OCI-LY1 (cell line): Measurements from ENCODE around the gene CILP2.

ENCODE experiments used
- H2AFZ ChIP-seq: fragments of 200-600 bp; sonication (generic), shearing (Covaris generic); 2 replicates; pipeline ENCODE4 v1.6.0; 2014; ENCODE audit warnings: antibody characterized with exemption, mild to moderate bottlenecking, low read length
- H3F3A ChIP-seq: fragments of 200-600 bp; sonication (generic), shearing (Covaris generic); 2 replicates; pipeline ENCODE4 v1.6.0; 2014; ENCODE audit warnings: mild to moderate bottlenecking, antibody characterized with exemption, low read length, moderate library complexity; ENCODE audit not compliant: insufficient read depth
- H3K27ac ChIP-seq: fragments of 200-600 bp; sonication (generic); 2 replicates; pipeline ENCODE4 v1.5.1; 2014; ENCODE audit warnings: low read length, mixed run types, mild to moderate bottlenecking, low read depth; ENCODE audit not compliant: poor library complexity, severe bottlenecking
- H3K27me3 ChIP-seq: fragments of 200-600 bp; sonication (generic); 2 replicates; pipeline ENCODE4 v1.6.0; 2014; ENCODE audit warnings: antibody characterized with exemption, mild to moderate bottlenecking, low read length, moderate library complexity; ENCODE audit not compliant: insufficient read depth
- H3K36me3 ChIP-seq: fragments of 200-600 bp; sonication (generic); 2 replicates; pipeline ENCODE4 v1.6.1; 2014; ENCODE audit warnings: mild to moderate bottlenecking, antibody characterized with exemption, low read length, moderate library complexity, mixed read lengths; ENCODE audit not compliant: insufficient read depth
- H3K4me1 ChIP-seq: fragments of 200-600 bp; sonication (generic); 2 replicates; pipeline ENCODE4 v1.5.1; 2014; ENCODE audit warnings: mild to moderate bottlenecking, low read length, moderate library complexity; ENCODE audit not compliant: insufficient read depth, severe bottlenecking
- H3K4me2 ChIP-seq: fragments of 200-600 bp; sonication (generic), shearing (Covaris generic); 2 replicates; pipeline ENCODE4 v1.6.1; 2014; ENCODE audit warnings: low read length
- H3K4me3 ChIP-seq: fragments of 200-600 bp; sonication (generic); 2 replicates; pipeline ENCODE4 v1.5.1; 2014; ENCODE audit warnings: low read length, low read depth, mild to moderate bottlenecking, mixed read lengths; ENCODE audit not compliant: poor library complexity, severe bottlenecking
- H3K79me2 ChIP-seq: fragments of 200-600 bp; shearing (Covaris generic); 2 replicates; pipeline ENCODE4 v1.6.1; 2016; ENCODE audit warnings: mixed run types, low read length, mixed read lengths; ENCODE audit not compliant: insufficient read depth
- H3K9ac ChIP-seq: fragments of 200-600 bp; sonication (generic), shearing (Covaris generic); 2 replicates; pipeline ENCODE4 v1.6.1; 2014; ENCODE audit warnings: mild to moderate bottlenecking, low read length, mixed read lengths
- H3K9me2 ChIP-seq: fragments of 200-600 bp; sonication (generic), shearing (Covaris generic); 2 replicates; pipeline ENCODE4 v1.6.1; 2014; ENCODE audit warnings: low read depth, mild to moderate bottlenecking, low read length, mixed read lengths
- H3K9me3 ChIP-seq: fragments of 200-600 bp; shearing (Covaris generic); 2 replicates; pipeline ENCODE4 v1.6.1; 2014; ENCODE audit warnings: low read length, mixed read lengths
- H4K20me1 ChIP-seq: fragments of 200-600 bp; sonication (generic), shearing (Covaris generic); 2 replicates; pipeline ENCODE4 v1.6.0; 2016; ENCODE audit warnings: mild to moderate bottlenecking, low read length; ENCODE audit not compliant: insufficient read depth
- CTCF ChIP-seq: fragments of 200-600 bp; sonication (generic), shearing (Covaris generic); IDR thresholded peaks from 2 replicates; pipeline ENCODE4 v1.5.1; 2017; ENCODE audit warnings: mild to moderate bottlenecking, antibody characterized with exemption, low read length, moderate library complexity, mixed read lengths
- EZH2 ChIP-seq: fragments of 200-600 bp; sonication (generic), shearing (Covaris generic); IDR thresholded peaks from 2 replicates; pipeline ENCODE4 v1.8.0; 2017; ENCODE audit warnings: borderline replicate concordance, mixed run types, mild to moderate bottlenecking, antibody characterized with exemption, low read length, moderate library complexity, mixed read lengths

Gene CILP2

DNA sequence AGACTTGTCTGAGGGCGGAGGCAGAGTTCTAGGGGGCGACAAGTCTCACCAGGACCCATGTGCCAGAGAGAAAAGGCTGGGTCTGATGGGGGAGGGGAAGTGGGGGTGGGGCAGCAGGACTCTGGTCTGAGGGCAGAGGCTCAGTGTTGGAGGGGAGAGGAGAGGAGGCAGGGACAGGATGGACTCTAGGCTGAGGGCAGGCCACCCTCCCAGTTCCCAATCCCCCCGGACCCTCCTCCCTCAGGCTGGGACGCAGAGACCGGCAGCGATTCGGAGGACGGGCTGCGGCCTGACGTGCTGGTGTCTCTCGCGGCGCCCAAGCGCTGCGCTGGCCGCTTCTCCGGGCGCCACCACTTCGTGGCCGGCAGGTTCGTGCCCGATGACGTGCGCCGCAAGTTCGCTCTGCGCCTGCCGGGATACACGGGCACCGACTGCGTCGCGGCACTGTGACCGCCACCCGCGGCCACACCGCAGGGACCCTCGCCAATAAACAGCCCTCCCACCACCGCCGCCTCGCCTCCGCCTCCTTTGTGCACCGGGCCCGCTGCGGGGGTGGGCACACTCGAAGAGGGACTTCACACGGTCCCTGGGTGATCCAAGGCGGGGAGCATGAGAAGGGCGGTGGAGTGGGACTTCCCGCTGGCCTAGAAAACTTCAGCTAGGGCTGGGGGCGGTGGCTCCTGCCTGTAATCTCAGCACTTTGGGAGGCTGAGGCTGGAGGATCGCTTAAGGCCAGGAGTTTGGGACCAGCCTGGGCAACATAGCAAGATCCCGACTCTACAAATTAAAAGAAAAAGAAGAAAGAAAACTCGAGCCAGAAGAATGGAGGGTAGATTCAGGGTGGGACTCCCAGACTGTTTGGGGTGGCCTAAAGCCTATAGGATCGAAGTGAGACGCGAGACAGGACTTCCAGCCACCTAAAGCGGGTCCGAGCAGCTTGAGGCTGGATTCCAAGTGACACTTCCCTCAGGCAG, 703 bp upstream of the CILP2 start:
- no peak overlapping the region for H3K9ac ChIP-seq
- H3K36me3 ChIP-seq, result no peaks in the 10 kb centered on the region; the same call in none of the 2 replicates
- H3K79me2 ChIP-seq, result no peaks in the 10 kb centered on the region
- no peak overlapping the region for H2AFZ ChIP-seq
- H3K4me2 ChIP-seq, result peak overlapping the region; percentile 60
- H4K20me1 ChIP-seq, result no peaks in the 10 kb centered on the region
- peaks cover 15% of the 10 kb centered on the region for H3K4me1 ChIP-seq
- H3K9me3 ChIP-seq, result no peaks in the 10 kb centered on the region
- no peaks in the 10 kb centered on the region for H3F3A ChIP-seq
- H3K27ac ChIP-seq, result no peak overlapping the region
- TF ChIP-seq CTCF (no peak), EZH2 (no peak)
- H3K4me3 ChIP-seq, result peak overlapping the region; percentile 48
- no peaks in the 10 kb centered on the region for H3K27me3 ChIP-seq
- H3K9me2 ChIP-seq, result no peaks in the 10 kb centered on the region

DNA sequence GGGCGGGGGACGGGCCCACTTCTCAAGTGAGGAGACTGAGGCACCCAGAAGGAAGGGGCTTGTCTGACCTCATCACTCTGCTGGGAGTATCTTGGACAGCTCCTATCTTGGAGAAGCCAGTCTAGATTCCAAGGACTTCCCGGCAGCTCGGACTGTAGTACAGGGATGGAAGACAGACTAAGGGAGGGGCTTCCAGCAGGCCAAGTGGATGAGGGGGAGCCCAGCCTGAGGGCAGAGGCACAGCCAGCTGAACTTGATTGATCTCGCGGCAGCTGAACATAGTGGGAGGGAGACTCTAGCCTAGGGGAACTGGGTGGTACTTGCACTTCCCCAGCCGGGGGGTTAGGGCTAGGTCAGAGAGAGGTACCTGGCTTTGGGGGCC, 711 bp downstream of the CILP2 start:
- no peak overlapping the region; the same call in 1 of the 2 replicates for H3K9ac ChIP-seq
- no peaks in the 10 kb centered on the region for H3F3A ChIP-seq
- peaks cover 10% of the 10 kb centered on the region for H3K4me1 ChIP-seq
- no peak overlapping the region for H3K27ac ChIP-seq
- H3K27me3 ChIP-seq, result no peaks in the 10 kb centered on the region
- H3K4me3 ChIP-seq, result peak overlapping the region; percentile 48
- no peaks in the 10 kb centered on the region for H4K20me1 ChIP-seq
- no peaks in the 10 kb centered on the region for H3K9me3 ChIP-seq
- H2AFZ ChIP-seq, result no peak overlapping the region
- H3K9me2 ChIP-seq, result no peaks in the 10 kb centered on the region
- H3K79me2 ChIP-seq, result no peaks in the 10 kb centered on the region
- TF ChIP-seq CTCF, result no peak
- TF ChIP-seq EZH2, result no peak
- H3K4me2 ChIP-seq, result peak overlapping the region; percentile 60
- no peaks in the 10 kb centered on the region; the same call in none of the 2 replicates for H3K36me3 ChIP-seq

- H3F3A ChIP-seq, result no peaks in the 10 kb centered on the region
- H3K4me2 ChIP-seq, result no peak overlapping the region
- H3K9me2 ChIP-seq, result no peaks in the 10 kb centered on the region
- H4K20me1 ChIP-seq, result no peaks in the 10 kb centered on the region
- H3K9me3 ChIP-seq, result no peaks in the 10 kb centered on the region
- TF ChIP-seq EZH2 (no peak), CTCF (no peak)
- no peaks in the 10 kb centered on the region for H3K27me3 ChIP-seq
- H3K27ac ChIP-seq, result no peak overlapping the region
- no peak overlapping the region for H3K4me3 ChIP-seq
- no peak overlapping the region for H2AFZ ChIP-seq
- no peaks in the 10 kb centered on the region; the same call in none of the 2 replicates for H3K36me3 ChIP-seq
- peaks cover 10% of the 10 kb centered on the region for H3K4me1 ChIP-seq
- H3K9ac ChIP-seq, result no peak overlapping the region
- no peaks in the 10 kb centered on the region for H3K79me2 ChIP-seq
Measured at GRCh38 chr19:19539698-19540063, 1.6 kb downstream of the CILP2 start.
